Stimulated activated CD4-positive, alpha-beta T cell treated with anti-CD3 and anti-CD28 coated beads, TNF-alpha, amount 100 ng/mL, for 4 hours (primary cell): ENCODE measurements around the gene ATOX1.

Experiments used
- DNase-seq, 3 experiments: peaks; one replicate each; pipeline ENCODE4 v3.0.0-alpha.2; 2020; ENCODE audit warnings: low read depth in 3 of 3

ATOX1 gene

DNA sequence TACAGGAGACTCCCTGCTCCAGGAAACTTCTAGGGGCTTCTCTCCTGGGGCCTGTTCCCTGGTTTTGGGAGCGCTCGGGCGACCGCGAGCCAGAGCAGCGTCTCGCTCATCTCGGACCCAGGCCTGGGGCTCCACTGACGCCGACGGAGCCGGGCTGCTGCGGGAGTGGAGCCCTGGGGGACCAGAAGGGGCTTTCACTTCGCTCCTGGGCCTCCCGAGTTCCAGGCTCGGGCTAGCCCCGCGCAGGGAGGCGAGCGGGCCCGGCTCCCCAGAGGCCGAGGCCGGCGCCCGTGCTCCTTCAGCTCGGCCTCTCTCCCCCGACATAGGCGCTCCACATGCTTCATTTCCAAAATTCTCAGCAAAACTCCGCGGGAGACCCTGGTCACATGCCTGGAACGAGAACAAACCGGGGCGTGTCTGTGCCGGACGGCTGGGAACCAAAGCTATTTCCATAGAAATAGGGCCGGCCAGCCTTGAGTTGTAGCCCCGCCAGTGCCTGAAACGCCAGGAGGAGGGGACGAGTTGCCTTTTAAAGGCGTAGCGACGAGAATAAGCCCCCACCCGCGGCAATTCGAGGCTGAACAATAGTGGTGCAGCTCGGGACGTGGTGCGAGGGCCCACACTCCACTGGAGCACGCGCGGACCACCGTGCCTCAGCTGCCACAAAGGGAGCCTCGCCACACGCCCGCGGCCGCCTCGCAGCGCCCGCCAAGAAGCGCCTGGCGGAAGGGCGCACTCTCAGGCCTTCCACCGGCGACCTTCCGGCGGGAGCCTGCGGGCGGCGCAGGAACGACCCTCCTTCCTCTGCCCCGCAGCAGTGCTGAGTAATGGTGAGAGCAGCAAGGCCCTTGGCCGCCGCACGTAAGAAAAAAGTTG lies 12.2 kb upstream of the ATOX1 start:
- DNase-seq = peak in 1 of 3 experiments; percentile 5

DNA sequence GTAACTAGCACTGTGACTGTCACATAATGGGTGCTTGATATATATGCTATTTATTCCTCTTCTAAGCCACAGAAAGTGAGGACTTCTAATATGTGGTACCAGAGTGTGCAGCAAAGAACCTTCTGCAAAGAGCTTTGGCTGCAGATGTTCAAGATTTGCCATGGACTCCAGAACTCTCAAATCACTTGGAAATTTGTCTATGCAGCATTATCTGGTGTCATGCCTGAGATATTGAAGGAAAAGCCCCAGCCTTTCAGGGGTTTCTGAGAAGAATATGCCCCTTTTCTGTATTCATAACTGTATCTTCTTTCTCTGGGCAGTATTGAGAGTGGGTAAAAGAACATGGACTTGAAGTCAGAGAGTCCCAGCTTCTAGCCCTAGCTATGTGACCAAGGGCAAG lies 8.5 kb upstream of the ATOX1 start:
- DNase-seq = no peak

DNA sequence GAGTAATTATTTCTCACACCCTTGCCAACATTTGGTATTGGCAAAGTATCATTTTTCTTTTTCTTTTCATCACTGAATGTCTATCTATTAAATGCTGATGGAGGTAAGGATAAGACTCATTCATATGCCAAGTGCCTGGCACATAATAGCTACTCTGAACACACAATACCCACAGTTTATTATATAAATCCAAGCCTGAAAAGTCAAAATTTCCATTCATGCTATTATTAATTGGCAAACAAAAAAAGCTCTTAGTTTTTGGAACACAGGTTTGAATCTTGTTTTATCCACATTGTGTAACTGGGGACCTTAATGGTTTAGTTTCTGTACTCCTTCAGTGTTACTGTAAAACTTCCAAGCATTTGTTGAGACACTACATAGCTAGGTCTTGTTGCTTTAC lies 6.4 kb upstream of the ATOX1 start:
- no peak for DNase-seq

DNA sequence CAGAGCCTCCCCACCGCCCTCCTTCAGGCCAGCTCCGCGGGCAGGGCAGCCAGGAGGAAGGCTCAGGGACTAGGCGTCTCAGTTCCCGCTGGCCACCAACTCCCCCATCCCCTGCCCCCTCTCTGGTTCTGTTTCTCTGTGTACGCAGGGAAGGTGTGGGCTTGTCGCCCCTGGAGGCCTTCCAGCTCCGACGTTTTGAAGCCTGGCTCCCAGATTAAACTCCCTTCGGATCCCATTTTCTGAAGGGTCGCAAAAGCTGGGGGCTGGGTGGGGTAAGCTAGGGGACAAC lies 346 bp downstream of the ATOX1 start:
- DNase-seq = no peak

DNA sequence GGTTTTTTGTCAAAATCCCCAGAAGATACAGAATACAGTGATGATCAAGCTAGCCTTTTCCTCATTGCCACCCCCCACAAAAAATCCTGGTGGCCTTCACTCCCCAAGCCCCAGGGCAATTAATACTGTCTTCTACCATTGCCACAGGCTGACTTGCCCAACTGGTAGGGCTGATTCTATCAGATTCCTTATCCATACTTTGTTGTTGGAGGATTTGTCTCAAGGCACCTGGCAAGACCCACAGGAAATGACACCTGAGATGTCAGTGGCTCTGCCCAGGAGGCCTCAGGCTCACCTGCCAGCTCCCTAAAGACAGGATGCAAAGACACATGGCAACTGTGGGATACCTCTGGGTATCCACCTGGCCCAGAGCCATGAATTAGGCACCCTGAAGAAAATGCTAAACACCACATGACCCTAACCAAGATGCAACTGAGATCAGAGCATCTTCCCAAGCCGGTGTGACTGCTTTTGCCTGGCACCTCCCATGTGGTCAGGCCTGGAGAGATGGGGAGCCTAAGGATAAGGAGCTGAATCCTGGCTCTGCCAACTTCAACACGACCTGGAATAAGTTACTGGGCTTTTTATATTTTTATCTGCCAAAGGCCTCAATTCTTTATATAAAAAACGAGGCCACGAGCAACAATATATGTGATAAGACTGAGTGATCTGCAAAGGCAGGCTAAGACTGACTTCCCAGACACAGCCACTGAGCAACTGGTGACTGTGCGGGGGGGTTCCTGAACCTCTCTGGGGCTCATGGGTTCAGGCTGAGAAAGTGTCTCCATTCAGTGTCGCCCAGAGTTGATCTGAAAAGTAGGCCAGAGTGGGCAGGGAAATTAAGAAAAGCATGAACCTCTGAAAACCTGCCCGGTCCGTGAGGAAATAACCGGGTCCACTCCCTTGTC lies 944 bp downstream of the ATOX1 start:
- DNase-seq = peak in 1 of 3 experiments; percentile 26

DNA sequence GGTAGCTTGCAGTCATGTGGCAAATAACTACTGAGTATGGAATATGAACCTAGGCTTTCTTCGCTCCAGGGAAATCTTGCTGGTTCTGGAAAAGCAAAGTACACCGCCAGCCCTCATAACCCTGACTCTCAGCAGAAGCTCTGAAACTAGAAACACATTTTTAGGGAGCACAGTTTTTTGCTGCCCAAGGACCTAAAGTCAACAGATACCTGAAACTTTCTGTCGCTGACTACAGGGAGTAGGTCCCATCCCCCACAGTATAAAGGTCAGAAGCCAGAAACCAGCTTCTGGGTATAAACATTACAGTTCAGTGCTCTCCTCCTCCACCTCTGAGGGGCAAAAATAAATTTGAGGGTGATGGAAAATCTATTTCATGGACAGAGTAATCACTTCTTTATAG lies 3.0 kb downstream of the ATOX1 start:
- DNase-seq = no peak

DNA sequence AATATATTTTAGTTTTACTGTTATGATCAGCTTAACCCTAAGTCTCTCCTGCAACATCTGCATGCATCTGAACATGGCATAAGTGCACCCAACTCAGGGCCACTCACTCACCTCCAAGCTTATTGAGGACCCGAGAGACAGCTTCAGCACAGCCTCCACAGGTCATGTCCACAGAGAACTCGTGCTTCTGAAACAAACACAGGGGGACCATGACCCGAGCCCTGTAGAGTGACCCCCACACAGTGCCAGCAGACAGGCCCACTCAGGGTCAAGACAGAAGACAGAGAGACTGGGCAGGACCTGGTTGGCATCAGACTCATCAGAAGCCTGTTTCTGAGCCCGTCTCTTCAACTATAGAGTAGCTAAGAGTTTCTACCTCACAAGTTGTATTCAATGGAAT lies 6.8 kb downstream of the ATOX1 start:
- DNase-seq = no peak

DNA sequence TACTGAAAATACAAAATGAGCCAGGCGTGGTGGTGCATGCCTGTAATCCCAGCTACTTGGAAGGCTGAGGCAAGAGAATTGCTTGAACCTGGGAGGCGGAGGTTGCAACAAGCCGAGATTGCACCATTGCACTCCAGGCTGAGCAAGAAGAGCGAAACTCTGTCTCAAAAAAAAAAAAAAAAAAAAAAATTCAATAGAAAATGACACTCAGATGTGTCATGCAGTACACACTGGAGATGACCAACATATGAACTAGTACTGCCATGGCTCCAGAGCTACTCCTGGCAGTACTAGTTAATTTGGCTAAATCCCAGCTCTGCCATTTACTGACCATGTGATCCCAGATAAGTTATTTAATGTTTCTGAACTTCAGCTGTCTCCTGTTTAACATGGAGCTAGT lies 7.3 kb downstream of the ATOX1 start:
- no peak for DNase-seq

DNA sequence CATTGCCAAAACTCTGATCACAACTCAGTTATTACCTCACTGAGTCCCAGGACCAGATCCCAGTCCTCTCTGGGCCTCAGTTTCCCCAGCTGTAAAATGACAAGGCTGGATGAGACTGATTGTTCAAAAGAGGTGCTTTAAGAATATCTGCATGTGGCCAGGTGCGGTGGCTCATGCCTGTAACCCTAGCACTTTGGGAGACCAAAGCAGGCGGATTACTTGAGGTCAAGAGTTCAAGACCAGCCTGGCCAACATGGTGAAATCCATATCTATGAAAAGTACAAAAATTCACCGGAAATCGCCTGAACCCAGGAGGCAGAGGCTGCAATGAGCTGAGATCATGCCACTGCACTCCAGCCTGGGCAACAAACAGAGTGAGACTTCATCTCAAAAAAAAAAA lies 8.3 kb downstream of the ATOX1 start:
- no peak for DNase-seq

DNA sequence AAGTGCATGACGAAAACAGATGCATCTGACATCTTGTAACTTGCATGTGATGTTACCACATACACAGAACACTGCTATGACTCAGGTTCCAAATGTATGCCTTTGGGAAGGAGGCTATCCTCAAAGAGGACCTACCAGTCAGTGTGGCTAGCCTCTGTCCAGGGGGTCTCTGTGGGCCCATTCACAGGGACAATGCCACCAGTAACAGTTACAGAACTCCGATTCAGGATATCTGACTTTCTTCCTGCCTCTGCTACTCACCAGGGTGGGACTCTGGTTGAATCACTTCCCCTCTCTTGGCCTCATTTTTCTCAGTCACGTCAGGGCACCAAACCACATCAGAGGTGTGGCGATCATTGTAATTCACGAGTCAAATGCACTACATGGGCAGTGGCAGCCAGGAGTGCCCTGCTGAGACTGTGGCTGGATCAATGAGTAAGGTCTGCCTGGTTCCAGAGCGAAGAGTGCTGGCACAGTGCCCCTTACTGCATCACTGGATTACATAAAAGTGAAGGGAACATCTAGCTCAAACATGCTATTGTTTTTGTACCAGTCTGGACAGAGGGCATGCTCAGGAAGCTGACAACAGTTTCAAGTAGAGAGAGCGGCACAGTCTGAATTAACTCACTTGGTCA lies 13.2 kb downstream of the ATOX1 start:
- no peak for DNase-seq

DNA sequence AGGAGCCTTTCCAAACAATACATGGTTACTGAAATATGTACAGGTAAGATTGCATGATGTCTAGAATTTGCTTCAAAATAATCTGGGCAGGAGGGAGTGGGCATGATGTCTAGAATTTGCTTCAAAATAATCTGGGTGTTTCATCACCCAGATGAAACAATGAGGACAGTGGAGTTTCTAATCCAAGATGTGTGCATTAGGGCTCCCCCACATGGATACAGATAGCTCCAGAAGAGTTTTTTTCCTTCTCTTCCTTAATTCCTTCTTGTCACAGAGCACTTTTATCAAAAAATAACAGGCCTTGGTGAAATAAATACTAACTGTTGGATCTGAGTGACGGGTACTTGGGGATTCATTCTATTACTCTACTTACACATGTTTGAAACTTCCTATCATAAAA lies 14.9 kb downstream of the ATOX1 start:
- DNase-seq = no peak

DNA sequence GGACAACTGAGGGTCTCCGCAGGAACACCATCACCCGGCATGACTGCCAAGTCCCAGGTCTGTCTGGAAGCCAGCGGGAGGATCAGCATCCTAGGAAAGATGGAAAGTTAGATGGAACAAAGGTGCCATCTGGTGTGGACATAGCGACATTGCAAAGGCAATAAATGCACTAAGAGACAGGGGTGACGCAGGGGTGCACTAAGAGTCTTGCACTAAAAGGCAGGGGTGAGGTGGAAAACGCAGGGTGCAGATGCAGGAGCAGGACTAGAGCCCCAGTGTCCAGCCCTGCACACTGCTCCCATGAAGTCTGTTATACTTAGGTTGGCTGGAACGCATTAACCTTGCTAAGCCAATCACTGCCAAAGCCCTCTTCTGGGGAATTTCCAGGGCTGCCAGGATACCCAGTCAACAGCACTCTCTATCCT lies 15.5 kb downstream of the ATOX1 start:
- DNase-seq = no peak

DNA sequence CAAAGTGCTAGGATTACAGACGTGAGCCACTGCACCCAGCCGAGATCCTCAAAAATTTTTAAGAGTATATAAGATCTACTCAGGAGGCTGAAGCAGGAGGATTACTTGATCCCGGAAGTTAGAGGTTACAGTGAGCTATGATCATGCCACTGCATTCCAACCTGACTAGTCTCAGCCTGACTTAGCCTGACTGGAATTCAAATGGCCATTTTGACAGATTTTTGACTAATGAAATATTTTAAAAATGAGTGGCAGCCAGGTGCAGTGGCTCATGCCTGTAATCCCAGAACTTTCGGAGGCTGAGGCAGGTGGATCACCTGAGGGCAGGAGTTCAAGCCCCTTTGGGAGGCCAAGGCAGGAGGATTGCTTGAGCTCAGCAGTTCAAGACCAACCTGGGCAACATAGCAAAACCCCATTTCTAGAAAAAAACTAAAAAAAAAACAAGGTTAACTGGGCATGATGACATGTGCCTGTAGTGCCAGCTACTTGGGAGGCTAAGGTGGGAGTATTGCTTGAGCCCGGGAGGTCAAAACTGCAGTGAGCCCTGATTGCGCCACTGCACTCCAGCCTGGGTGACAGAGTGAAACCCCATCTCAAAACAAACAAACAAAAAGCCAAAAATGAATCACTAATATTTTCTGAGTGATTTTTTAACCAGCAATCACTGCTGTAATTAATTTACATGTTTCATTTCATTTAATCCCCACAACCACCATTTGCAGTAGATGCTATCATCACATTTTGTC lies 16.6 kb downstream of the ATOX1 start:
- no peak for DNase-seq

DNA sequence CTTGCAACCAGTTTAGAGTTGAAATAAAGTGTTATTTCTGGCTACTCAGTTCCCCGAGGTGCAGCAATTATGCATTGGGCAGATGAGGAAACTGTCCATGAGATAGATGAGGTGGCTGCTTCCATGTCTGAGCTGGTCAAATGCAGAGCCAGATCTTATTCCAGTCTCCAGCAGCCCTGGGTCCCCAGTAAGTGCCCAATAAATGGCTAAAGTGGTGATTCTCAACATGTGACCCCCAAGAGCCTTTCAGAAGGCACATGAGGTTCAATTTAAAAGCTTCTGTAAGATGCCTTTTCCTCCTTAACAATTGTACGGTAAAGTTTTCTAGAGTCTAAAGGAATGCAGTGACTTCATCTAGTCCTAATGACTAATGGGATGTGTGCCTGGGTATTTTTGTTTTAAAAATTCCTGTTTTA lies 17.5 kb downstream of the ATOX1 start:
- DNase-seq = no peak

DNA sequence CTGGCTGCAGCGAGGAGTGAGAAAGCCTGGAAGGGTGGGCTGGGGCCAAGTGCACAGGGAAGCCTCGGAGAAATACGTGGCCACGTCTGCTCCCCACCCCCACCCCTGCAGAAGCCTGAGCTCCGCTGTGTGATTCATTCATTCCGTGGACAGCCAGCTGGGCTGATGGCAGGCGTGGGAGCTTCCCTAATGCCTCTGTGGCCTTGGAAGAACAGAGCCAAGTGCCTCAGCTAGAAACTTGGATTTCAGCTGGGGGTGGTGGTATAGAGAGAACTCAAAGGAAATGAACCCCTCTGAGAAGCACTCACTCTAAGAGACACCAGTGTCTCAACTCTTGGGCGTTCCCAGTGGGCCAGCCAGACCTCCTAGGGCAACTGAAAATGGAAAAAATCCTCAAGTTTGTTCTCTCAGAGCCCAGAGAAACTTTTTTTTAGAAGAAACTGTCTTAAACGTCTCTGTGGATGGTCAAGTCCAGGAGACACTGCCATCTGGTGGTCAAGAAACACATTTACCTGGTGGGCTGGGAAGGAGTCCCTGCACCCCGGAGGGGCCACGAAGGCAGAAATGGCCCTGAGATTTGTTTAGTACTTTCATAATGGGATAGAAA lies 18.0 kb downstream of the ATOX1 start:
- peak in 1 of 3 experiments; percentile 11 for DNase-seq

DNA sequence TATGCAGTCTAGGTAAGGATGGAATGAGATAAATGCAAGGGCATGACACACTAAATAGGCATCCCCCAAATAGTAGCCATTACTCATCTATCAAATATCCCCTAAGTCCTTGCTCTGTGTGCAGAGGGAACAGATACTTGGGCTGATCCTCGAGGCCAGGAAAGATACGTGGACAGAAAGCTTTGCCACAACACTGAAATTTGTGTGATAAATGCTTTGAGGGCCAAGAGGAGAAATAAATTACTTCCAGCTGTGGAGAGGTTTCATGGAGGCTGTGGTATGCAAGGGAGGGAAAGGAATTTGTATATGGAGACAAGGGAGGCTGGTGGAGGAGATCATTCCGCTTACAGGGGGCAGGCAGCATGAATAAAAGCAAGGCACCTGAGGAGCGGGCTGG lies 18.5 kb downstream of the ATOX1 start:
- no peak for DNase-seq

DNA sequence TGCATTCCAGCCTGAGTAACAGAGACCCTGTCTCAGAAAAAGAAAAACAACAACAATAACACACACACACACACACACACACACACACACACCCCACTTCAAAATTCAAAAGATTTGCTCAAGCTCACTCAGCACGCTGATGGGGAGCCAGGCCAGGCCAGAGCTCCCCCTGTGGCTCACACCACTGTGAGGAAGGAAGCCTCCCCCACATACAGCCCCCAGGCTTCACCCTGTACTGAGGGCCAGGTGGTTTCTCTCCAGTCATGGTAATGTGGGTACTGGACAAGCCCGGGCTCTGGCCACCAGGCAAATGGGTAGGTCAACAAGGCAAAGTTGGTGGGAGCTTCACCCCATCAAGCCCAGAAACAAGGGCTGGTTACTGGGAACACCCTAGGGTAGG lies 19.0 kb downstream of the ATOX1 start:
- DNase-seq = no peak

DNA sequence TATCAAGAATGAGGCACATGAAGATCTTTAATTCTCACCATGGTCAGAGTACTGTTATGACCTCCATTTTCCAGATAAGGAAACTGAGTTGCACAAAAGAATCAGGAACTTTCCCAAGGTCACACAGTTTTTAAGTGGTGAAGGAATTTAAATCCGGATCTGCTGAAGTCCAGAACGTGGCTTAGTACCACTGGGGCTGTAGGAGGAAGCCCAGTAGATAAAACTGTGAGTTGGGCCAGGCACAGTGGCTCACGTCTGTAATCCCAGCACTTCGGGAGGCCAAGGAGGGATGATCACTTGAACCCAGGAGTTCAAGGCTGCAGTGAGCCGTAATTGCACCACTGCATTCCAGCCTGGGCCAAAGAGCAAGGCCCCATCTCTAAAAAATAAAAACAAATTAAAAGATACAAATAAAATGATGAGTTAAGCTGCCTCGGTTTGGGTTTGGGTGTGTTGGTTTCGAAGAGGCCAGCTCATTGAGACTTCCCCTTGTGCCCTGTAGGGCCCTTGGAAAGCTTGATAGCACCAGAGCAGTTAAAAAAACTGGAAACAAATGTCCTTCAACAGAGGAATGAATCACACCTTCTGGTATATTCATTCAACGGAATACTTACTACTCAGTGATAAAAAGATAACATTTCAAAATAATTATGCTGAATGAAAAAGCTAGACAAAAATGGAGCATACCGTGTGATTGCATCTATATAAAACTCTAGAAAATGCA lies 20.1 kb downstream of the ATOX1 start:
- DNase-seq = no peak

DNA sequence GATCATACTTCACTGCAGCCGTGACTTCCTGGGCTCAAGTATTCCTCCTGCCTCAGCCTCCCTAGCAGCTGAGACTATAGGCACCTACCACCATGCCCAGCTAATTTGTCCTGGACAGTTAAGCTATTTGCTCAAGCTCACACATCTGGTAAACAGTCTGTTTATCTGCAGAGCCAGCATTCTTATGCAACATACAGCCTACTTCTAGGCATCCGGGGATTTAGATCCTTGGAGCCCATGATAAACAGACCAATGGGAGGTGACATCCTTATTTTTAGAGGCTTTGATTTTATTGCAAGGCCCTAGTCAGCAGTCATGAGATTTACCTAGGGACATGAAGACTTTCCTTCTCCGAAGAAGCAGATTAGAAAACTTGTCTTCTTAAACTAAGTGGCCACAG lies 21.0 kb downstream of the ATOX1 start:
- no peak for DNase-seq

DNA sequence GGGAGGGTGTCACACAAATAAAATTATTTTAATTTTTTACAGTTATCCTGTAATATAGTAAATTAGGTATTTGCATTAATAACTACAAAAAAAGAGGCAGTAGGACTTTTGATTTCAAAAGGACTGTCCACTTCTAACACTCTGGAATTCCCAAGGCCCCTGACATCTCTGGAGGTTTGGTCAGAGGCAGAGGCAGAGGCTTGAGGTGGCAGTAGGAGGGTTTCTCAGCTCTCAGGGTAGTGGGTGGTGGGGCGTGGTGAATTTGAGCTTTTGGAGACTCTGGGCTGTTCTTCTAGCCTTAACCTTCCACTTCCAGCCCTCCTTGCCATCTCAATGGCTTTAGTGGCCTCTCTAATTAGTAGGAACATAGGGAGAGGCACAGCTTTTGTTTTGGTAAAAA lies 22.8 kb downstream of the ATOX1 start:
- no peak for DNase-seq

DNA sequence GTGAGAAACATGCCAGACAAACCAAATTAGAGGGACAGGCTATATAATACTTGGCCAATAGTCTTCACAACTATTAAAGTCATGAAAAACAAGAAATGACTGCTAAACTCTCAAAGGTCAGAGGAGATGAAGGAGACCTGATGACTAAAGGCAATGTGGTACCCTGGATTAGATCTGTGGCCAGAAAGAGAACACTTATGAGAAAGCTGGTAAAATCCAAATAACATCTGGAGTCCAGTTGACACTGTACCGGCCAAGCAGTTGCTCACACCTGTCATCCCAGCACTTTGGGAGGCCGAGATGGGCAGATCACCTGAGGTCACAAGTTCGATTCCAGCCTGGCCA lies 24.4 kb downstream of the ATOX1 start:
- DNase-seq = no peak
